GM21529 (cell line): ENCODE data around the gene WEE1.
A peak's percentile ranks its signal among the peaks of the same experiment; 100 is the strongest.
"Not testable (repeated sequence)": the region's sequence is repeated elsewhere in the genome, so short reads cannot be mapped to it uniquely, and the experiment has no call there.

Source experiments
- ATAC-seq: cut with Tn5 transposase; IDR thresholded peaks from one replicate; pipeline ENCODE4 v1.9.1; 2021; ENCODE audit not compliant: unreplicated experiment

Gene WEE1

DNA sequence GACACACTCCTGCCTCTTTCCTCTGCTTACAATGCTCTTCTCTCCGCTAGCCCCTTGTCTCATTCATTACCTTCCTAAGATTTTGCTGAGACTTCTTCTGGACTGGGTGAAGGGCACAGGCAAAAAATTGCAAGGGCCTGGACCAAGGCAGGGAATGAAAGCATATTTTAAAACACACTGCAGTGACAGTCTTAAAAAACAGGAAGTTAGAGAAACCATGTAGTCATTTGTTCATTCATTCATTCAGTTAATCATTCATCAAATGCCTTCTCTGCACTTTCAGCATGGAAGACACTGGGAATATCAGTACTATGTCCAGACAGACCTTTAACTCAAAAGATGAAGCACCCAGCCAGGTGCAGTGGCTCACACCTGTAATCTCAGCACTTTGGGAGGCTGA is 45.5 kb downstream of the WEE1 start:
- no peak for ATAC-seq

DNA sequence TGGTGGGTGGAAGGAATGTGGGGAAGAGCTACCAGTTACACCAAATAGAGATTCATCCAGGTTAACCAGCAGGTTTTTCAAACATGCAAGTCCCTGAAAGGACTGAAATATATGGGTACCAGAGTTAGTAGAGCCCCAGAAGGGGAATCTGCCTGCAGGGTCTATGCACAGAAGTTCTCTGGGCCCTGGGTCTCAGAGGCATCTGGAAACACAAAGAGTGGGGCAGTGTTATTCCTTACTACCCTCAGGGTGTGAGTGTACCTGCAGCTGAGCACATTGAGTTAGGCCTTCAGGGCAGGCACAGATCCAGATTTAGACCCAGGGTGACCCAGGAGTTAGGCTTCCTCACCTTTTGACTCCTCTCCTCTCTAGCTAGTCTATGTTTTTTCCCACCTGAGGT is 46.5 kb downstream of the WEE1 start:
- ATAC-seq: no peak

DNA sequence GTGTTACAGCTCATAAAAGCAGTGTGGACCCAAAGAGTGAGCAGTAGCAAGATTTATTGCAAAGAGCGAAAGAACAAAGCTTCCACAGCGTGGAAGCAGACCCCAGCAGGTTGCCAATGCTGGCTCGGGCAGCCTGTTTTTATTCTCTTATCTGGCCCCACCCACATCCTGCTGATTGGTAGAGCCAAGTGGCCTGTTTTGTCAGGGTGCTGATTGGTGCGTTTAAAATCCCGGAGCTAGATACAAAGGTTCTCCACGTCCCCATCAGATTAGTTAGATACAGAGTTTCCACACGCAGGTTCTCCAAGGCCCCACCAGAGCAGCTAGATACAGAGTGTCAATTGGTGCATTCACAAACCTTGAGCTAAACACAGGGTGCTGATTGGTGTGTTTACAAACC is 48.9 kb downstream of the WEE1 start:
- not testable (repeated sequence) for ATAC-seq

DNA sequence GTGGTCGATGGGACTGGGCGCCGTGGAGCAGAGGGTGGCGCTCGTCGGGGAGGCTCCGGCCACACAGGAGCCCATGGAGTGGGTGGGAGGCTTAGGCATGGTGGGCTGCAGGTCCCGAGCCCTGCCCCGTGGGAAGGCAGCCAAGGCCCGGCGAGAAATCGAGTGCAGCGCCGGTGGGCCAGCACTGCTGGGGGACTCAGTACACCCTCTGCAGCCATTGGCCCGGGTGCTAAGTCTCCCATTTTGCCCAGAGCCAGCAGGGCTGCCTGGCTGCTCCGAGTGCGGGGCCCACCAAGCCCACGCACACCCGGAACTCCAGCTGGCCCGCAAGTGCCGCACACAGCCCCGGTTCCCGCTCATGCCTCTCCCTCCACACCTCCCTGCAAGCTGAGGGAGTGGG is 49.6 kb downstream of the WEE1 start:
- ATAC-seq: not testable (repeated sequence)

DNA sequence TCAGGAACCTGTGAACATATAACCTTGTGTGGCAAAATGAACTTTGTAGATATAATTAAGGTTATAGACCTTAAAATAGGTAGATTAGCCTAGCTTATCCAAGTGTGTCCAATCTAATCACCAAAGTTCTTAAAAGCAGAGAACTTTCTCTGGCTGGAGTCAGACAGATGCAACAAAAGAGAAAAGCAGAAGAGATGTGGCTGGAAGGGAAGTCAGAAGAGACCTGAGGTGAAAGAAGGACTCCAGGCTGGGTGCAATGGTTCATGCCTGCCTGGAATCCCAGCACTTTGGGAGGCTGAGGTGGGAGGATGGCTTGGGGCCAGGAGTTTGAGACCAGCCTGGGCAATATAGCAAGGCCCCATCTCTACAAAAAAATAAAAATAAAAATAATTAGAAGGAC is 51.0 kb downstream of the WEE1 start:
- ATAC-seq: no peak

DNA sequence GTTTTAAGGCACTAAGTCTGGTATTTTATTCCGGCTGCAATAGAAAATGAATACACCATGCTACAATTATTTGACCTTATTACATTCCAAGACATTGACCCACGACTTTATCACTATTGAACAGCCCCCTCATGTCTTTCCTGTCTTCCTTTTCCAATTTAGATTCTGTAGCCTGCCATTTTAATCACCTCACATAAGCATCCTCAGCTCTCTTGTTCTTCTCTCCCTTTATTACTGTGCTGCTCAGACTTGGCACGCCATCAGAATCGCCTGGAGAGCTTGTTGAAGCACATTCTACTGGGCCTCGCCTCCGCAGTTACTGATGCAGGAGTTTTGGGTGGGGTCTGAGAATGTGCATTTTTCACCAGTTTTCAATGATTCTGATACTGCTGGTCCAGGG is 51.7 kb downstream of the WEE1 start:
- no peak for ATAC-seq

DNA sequence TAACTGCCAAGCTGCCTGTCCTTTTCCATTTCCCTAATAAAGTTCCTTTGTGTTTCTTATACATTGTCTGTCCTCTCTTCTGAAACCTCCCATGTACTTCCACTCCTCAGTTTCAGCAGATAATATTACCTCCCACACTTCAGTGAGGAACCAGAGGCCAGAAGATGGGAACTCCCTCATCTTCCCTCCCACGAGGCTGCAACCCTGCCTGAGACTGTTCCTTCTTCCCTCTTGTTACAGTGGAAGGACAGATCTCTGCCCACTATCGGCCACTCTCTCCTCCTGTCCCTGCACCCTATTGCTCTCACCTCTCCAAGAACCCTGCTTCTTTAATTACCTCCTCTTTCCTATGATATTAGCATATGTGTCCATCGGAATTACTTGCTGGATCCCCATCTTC is 52.3 kb downstream of the WEE1 start:
- ATAC-seq: no peak

DNA sequence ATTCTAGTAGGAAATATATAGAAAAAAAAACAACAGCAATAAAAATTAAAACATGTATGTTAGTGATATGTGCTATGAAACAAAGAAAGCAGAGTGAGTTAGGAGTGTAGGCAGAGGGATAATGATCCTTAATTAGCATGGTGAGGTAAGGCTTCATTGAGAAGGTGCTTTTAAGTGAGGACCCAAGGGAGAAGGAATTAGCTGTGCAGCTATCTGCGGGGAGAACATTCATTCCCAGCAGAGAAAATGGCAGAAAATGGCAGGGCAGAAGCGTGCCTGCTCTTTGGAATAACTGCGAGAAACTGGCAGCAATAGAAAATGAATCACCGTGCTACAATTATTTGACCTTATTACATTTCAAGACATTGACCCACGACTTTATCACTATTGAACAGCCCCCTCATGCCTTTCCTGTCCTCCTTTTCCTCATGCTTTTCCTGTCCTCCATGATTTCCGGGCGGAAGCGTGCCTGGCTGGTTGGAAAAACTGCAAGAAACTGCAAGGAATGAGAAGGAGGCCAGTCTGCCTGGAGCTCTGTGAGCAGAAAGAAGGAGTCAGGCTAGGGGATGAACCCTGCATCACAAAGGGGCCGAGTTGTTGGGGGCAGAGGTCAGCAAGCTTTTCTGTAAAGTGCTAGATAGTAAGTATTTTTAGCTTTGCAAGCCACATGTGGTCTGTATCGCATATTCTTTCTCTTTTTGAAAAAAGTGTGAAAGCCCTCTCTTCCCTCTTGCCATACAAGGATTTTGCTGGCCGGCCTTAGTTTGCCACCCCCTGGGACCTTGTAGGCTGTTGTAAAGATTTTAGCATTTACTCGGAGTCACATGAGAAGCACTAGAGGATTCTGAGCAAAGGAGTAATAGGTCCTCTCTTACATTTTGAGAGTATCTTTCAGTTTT is 53.3 kb downstream of the WEE1 start:
- no peak for ATAC-seq

DNA sequence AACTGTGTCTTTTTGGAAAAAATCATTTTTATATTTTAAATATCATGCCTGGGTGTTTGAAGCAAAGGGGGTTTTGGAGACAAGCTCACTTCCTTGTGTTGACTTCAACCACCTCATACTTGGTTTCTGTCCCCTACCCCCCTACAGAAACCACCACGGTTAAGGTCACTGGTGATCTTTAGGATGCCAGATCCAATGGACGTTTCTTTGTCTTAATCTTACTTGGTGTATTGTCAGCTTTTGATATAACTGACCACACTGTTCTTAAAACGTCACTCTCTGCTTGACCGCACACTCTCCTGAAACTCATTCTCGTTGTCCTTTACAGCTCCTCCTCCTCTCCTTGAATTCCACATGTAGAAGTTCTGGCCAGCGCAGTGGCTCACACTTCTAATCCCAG is 55.6 kb downstream of the WEE1 start:
- peak; percentile 63 for ATAC-seq

DNA sequence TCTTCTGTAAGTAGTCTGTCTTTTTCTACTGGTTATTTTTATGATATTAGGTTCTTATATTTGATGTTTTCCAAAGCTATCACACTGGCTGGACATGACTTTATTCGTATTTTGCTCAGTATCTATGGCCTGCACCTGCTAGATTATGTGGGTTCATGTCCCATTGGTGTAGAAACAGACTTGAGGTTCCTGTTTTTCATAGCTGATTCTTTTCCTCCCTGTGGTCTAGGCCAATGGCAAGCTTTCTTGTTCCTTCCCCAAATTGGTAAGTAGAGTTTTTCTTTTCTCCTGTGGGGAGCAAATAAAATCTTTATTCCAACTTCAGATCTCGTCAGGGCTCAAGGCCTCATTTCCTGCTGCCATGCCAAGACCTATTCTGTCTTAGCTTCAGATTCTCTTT is 60.2 kb downstream of the WEE1 start:
- no peak for ATAC-seq

DNA sequence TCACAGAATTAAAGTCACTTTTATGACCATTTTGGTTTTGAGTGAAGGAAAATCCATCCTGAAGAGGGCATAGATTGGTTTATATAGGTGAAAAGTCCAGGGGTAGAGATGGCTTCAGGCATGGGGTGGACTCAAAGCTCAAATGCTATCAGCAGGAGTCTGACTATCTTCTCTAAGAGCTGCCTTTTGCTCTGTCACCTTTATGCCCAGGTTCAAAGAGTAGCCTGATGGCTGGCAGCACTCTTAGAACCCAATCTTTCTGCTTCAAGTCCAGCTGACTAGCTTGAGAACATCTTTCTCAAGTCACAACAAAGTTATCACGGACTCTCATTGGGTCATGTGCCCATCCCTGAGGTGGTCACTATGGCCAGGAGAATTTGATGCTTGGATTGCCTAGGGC is 63.2 kb downstream of the WEE1 start:
- ATAC-seq: no peak

DNA sequence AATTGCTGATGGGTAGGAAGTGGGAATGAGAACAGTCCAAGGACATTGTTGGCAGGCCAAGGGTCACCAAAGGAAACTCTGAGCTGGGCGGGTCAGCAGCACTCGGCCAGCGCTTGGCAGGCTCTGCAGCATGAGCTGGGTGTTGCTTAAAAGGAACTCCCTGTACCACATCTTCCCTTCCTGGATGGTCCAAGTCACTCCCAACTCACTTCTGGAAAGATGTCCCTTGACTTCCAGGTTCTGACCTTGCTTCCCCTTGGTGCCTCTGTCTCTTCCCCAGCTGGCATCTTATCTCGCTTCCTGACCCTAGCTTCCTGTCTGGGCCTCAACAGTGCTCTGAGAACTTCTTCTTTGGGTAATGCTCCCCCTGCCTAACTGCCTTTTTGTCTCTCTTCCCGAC is 65.6 kb downstream of the WEE1 start:
- ATAC-seq: no peak
